Mucosa of stomach (tissue), 1 donor: ENCODE measurements around the gene EPS15.

ENCODE experiments used
- H3K27me3 ChIP-seq: one replicate; pipeline ENCODE4 v1.7.0; 2013; ENCODE audit warnings: mild to moderate bottlenecking, low read length; ENCODE audit not compliant: control insufficient read depth, insufficient read depth
- H3K36me3 ChIP-seq: one replicate; pipeline ENCODE4 v1.7.0; 2013; ENCODE audit warnings: low read length; ENCODE audit not compliant: control insufficient read depth, insufficient read depth
- H3K4me1 ChIP-seq: one replicate; pipeline ENCODE4 v1.7.0; 2013; ENCODE audit warnings: mild to moderate bottlenecking, low read length; ENCODE audit not compliant: control insufficient read depth, insufficient read depth
- H3K4me3 ChIP-seq: one replicate; pipeline ENCODE4 v1.7.0; 2013; ENCODE audit warnings: low read length
- H3K9ac ChIP-seq: one replicate; pipeline ENCODE4 v1.7.0; 2013; ENCODE audit warnings: mild to moderate bottlenecking, low read length, moderate library complexity
- H3K9me3 ChIP-seq: one replicate; pipeline ENCODE4 v1.7.0; 2013; ENCODE audit warnings: mild to moderate bottlenecking, low read length, moderate library complexity; ENCODE audit not compliant: control insufficient read depth
- donor health status: Pancreatic carcinoma.

The EPS15 gene

GRCh38 chr1:51557168-51557567, 38.1 kb upstream of the EPS15 start:
- no peak overlapping the region for H3K9ac ChIP-seq
- no peaks in the 10 kb centered on the region for H3K4me1 ChIP-seq
- no peaks in the 10 kb centered on the region for H3K36me3 ChIP-seq
- H3K9me3 ChIP-seq, result no peaks in the 10 kb centered on the region
- H3K4me3 ChIP-seq, result no peak overlapping the region
- no peaks in the 10 kb centered on the region for H3K27me3 ChIP-seq

GRCh38 chr1:51555866-51556619, 37.0 kb upstream of the EPS15 start:
- H3K9me3 ChIP-seq, result no peaks in the 10 kb centered on the region
- H3K9ac ChIP-seq, result no peak overlapping the region
- no peaks in the 10 kb centered on the region for H3K4me1 ChIP-seq
- no peak overlapping the region for H3K4me3 ChIP-seq
- H3K36me3 ChIP-seq, result no peaks in the 10 kb centered on the region
- no peaks in the 10 kb centered on the region for H3K27me3 ChIP-seq

GRCh38 chr1:51553911-51554310, 34.8 kb upstream of the EPS15 start:
- Histone ChIP-seq H3K9ac (no peak overlapping the region), H3K27me3 (no peaks in the 10 kb centered on the region), H3K4me1 (no peaks in the 10 kb centered on the region), H3K36me3 (no peaks in the 10 kb centered on the region), H3K4me3 (no peak overlapping the region), H3K9me3 (no peaks in the 10 kb centered on the region)

GRCh38 chr1:51552929-51553807, 34.1 kb upstream of the EPS15 start:
- no peaks in the 10 kb centered on the region for H3K4me1 ChIP-seq
- no peak overlapping the region for H3K9ac ChIP-seq
- H3K9me3 ChIP-seq, result no peaks in the 10 kb centered on the region
- no peaks in the 10 kb centered on the region for H3K36me3 ChIP-seq
- H3K4me3 ChIP-seq, result no peak overlapping the region
- no peaks in the 10 kb centered on the region for H3K27me3 ChIP-seq

GRCh38 chr1:51551848-51552296, 32.8 kb upstream of the EPS15 start:
- Histone ChIP-seq H3K4me1 (no peaks in the 10 kb centered on the region), H3K9me3 (no peaks in the 10 kb centered on the region), H3K36me3 (no peaks in the 10 kb centered on the region), H3K9ac (no peak overlapping the region), H3K4me3 (no peak overlapping the region), H3K27me3 (no peaks in the 10 kb centered on the region)

- no peaks in the 10 kb centered on the region for H3K36me3 ChIP-seq
- no peaks in the 10 kb centered on the region for H3K9me3 ChIP-seq
- no peaks in the 10 kb centered on the region for H3K4me1 ChIP-seq
- H3K9ac ChIP-seq, result no peak overlapping the region
- H3K27me3 ChIP-seq, result no peaks in the 10 kb centered on the region
- H3K4me3 ChIP-seq, result no peak overlapping the region
These were observed 32.0 kb upstream of the EPS15 start for GRCh38 chr1:51551081-51551480.

- no peaks in the 10 kb centered on the region for H3K9me3 ChIP-seq
- H3K4me1 ChIP-seq, result no peaks in the 10 kb centered on the region
- H3K36me3 ChIP-seq, result no peaks in the 10 kb centered on the region
These were observed 30.8 kb upstream of the EPS15 start for GRCh38 chr1:51549901-51550300.

GRCh38 chr1:51549016-51549619, 30.1 kb upstream of the EPS15 start:
- Histone ChIP-seq H3K4me3 (no peak overlapping the region), H3K4me1 (no peaks in the 10 kb centered on the region), H3K27me3 (no peaks in the 10 kb centered on the region), H3K36me3 (no peaks in the 10 kb centered on the region), H3K9me3 (no peaks in the 10 kb centered on the region), H3K9ac (no peak overlapping the region)

More at GRCh38 chr1:51549901-51550300, 30.8 kb upstream of the EPS15 start:
- Histone ChIP-seq H3K9ac (no peak overlapping the region), H3K4me3 (no peak overlapping the region), H3K27me3 (no peaks in the 10 kb centered on the region)

GRCh38 chr1:51543858-51544257, 24.8 kb upstream of the EPS15 start:
- Histone ChIP-seq H3K4me1 (no peaks in the 10 kb centered on the region), H3K9me3 (no peaks in the 10 kb centered on the region), H3K27me3 (no peaks in the 10 kb centered on the region), H3K36me3 (no peaks in the 10 kb centered on the region), H3K4me3 (no peak overlapping the region), H3K9ac (no peak overlapping the region)

GRCh38 chr1:51542158-51542953, 23.3 kb upstream of the EPS15 start:
- Histone ChIP-seq H3K9me3 (no peaks in the 10 kb centered on the region), H3K4me3 (no peak overlapping the region), H3K36me3 (no peaks in the 10 kb centered on the region), H3K9ac (no peak overlapping the region), H3K4me1 (no peaks in the 10 kb centered on the region), H3K27me3 (no peaks in the 10 kb centered on the region)

GRCh38 chr1:51541313-51542050, 22.4 kb upstream of the EPS15 start:
- H3K4me3 ChIP-seq, result no peak overlapping the region
- no peaks in the 10 kb centered on the region for H3K9me3 ChIP-seq
- no peaks in the 10 kb centered on the region for H3K36me3 ChIP-seq
- no peak overlapping the region for H3K9ac ChIP-seq
- H3K4me1 ChIP-seq, result no peaks in the 10 kb centered on the region
- no peaks in the 10 kb centered on the region for H3K27me3 ChIP-seq
